HuH-7.5 (cell line): ENCODE results near the gene SDK2.
"Not testable (repeated sequence)": the region's sequence is repeated elsewhere in the genome, so short reads cannot be mapped to it uniquely, and the experiment has no call there.

Experiments
- DNase-seq: peaks from one replicate; pipeline ENCODE4 v3.0.0; 2011; ENCODE audit warnings: low spot score

Gene SDK2

DNA sequence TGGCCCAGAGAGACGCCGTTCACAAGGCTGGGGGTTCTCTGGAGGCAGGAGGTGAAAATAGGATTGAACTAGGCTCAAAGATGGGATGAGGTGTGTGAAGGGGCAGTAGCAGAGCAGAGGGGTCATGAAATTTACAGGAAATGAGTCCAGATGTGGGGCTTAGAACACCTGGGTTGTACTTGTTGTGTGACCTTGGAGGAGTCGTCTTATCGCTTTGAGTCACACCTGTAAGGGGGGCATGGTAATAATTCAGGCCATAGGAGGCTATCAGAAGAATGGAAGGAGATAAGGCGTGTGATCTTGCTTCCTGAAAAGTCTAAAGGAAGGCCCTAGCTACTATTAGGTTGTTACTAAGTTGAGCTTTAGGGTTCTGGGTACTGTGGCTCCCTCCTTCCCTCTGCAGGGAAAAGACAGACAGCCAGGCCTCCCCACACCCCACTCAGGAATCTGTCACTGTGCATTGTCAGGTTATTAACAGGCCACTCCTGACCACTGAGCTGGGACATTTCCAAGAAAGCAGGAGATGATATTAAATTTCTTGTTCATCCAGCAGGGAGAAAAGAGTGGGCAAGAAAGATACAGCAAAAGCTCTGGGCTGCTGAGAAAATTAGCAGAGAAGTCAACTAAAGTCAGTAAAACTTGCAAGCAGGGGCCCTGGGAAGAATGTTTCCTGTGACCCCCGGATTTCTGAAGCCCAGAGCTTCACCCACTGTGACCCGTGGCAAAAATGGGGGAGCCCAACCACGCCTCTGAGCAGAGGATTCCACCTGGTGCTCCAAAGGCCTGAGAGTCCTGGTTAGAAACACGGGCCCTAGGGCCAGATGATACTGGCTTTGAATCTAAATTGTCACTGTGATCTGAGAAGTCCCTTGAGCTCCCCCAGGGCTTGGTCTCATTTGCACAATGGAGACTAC, 326.5 kb downstream of the SDK2 start:
- no peak for DNase-seq

DNA sequence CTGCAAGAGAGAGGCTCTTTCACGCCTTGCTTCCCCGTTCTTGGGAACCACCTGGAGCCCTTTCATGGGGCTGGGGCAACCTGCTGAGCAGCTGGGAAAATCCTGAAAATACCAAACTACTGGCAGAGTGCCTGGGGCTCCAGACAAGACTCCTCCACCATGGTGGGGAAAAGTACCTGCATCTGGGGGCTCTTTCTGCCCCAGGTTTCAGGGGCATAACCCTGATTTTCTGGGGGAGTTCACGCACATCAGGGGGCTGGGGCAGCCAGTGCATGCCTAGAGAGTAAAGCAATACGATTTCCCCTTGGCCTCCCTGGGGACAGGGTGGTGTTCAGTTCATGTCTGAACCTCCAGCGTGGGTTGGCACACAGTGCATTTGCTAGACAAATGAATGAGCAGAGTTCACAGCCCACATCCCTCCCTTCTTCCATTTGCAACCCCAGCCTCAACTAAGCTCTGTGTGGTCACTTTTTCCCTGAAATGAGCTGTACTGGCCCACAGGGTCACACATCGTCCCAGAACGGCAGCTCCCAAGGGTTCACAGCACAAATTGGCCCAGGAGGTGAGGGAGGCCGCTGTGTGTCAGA, 327.2 kb downstream of the SDK2 start:
- DNase-seq = no peak

DNA sequence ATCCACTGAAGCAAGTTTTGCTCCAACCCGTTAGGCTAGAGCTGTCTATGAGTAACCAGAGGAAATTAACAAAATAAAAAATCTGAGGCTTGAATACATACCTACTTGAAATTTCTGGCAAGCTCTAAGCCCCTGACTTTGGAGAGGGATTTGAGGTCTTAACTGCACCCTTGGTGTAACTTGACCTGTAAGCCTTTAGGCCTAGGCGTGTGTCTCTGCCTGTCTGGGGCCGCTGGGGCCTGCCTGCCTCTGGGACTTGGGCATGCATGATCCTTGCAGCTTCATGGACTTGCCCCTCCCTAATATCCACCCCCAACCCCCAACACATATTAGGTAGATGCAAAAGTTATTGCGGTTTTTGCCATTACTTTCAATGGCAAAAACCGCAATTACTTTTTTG, 328.8 kb downstream of the SDK2 start:
- DNase-seq = no peak

DNA sequence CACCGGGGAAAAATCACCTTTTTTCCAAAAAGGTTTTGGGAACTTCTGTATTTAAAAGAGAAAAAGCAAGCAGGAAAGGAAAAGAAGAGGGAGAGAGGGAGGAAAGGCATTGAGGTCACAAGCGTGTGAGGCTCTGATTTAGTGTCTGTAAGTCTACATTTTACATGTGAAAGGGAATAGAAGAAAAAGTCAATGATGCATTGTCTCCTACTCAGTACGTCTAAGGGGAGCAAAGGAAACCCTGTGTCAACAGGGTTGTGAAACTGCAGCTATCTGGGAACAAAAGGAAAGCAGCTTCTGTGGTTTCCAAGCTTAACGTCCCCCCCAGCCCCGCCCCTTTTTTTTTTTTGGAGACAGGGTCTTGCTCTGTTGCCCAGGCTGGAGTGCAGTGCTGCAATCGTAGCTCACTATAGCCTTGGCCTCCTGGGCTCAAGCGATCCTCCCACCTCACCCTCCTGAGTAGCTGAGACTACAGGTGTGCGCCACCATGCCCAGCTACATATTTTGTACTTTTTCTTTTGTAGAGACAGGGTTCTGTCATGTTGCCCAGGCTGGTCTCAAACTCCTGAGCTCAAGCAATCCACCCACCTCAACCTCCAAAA, 330.6 kb downstream of the SDK2 start:
- no peak for DNase-seq

DNA sequence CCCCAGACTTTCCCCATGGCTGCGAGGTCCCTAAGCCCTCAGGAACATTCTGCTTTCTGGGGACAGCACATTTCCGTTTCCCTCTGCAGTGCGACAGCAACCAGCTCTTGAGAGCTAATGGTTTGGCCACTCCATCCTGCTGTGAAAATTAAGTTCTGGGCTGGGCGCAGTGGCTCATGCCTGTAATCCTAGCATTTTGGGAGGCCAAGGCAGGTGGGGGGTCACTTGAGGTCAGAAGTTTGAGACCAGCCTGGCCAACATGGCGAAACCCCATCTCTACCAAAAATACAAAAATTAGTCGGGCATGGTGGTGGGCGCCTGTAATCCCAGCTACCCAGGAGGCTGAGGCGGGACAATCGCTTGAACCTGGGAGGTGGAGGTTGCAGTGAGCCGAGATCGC, 331.4 kb downstream of the SDK2 start:
- not testable (repeated sequence) for DNase-seq

DNA sequence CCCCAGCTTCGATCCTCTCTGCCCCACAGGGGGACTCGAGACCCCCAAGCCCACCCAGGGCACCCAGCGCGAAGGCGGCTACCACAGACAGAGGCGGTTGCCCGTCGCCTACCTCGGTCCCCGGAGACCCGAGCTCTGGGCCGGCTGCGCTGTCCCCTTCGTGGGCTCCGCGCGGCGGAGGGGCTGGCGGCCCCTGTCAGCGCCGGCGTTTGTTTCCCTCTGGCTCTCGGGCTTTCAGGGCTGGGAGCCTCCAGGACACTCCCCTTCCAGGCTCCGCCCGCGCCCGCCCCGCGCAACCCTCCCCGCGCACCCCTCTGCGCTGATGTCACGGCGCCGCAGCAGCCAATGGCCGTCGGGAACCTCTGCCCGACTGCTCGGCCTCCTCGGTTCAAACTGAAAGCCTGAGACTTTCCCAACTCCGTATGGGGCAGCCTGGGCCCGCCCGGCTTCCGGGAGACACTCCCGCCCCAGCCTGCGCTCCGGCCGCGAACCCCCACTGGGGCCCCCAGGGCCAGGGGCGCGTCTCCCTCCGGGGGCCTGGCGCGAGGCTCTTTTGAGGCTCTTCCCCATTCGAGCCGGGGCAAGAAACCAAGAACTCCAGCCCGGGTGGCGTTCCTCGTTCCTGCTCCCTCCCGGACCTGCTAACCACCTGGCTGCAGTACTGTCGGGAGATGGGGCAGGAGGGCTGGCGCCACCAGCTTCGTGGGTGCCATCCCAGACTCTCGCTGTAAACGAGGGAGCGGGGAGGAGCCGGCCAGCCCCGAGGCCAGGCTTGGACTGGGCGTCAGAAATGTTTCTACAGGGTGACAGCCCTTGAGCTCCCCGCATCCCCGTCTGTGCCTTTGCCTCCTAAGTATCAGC, 332.2 kb downstream of the SDK2 start, which contains the start of gene CDC42EP4:
TSS of gene CDC42EP4 (minus strand) at position 221 of the 861 bp plus-strand sequence. CDS start 25,501 bp downstream, outside the sequence.
- DNase-seq = peak; percentile 78

DNA sequence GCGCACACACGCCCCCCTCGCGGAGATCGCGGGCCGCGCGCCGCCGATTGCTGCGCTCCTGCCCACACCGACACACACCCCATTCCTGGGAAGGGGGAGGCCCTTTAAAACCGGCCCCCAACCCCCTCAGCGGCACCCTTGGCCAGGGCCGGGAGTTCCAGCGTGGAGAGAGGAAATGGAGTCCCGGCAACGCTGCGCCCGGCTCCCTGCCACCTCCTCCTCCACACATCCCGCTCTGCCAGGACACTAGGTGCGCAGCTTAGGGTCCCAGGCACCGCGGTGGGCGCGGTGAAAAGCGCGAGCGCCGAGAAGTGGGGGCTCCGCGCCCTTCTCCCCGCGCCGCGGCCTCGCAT, 332.8 kb downstream of the SDK2 start:
- no peak for DNase-seq

DNA sequence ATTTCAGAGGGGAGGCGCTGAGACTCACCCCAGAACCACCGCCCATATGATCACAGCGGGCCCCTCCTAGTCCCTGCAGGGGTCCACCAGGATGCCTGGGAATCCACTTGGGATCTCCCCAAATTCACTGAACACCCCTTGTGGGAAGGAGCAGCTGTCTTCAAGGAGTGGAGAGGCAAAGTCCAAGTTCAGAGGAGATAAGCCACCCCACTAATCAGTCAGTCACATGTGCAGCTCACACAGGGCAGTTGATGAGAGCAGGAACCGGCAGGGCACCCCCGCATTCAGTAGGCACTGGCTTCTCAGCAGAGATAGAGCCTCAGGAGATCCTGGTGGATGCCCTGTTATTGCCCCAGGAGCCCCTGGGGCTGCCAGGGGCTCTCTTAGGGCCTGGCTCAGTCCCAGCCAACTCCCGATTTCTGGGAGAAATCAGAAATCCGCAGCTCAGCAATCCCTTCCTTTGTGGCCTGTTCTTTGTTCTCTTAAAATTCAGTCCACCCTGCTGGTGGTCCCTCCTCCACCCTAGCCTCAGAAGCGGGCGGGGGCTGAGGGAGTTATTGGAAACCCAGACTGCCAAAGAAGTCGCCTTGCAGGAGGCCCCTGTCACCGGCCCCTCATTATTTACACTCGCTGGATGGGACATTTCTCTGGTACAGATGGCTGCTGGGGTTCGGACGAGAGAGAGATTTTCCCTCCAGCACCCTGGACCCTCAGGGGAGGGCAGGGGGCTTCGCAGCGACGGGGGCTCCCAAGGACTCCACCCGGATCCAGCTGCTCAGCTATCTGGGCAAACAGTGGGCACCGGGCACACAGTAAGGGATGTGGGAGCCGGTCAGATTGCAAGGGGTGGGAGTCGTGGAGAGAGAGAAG, 334.3 kb downstream of the SDK2 start:
- no peak for DNase-seq

DNA sequence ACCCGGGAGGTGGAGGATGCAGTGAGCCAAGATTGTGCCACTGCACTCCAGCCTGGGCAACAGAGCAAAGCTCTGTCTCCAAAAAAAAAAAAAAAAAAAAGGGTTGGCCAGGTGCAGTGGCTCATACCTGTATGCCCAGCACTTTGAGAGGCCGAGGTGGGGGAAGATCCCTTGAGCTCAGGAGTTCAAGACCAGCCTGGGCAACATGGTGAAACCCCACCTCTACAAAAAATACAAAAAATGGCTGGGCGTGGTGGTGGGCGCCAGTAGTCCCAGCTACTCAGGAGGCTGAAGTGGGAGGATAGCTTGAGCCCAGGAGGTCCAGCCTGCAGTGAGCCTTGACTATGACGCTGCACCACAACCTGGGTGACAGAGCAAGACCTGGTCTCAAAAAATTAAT, 335.3 kb downstream of the SDK2 start:
- not testable (repeated sequence) for DNase-seq

DNA sequence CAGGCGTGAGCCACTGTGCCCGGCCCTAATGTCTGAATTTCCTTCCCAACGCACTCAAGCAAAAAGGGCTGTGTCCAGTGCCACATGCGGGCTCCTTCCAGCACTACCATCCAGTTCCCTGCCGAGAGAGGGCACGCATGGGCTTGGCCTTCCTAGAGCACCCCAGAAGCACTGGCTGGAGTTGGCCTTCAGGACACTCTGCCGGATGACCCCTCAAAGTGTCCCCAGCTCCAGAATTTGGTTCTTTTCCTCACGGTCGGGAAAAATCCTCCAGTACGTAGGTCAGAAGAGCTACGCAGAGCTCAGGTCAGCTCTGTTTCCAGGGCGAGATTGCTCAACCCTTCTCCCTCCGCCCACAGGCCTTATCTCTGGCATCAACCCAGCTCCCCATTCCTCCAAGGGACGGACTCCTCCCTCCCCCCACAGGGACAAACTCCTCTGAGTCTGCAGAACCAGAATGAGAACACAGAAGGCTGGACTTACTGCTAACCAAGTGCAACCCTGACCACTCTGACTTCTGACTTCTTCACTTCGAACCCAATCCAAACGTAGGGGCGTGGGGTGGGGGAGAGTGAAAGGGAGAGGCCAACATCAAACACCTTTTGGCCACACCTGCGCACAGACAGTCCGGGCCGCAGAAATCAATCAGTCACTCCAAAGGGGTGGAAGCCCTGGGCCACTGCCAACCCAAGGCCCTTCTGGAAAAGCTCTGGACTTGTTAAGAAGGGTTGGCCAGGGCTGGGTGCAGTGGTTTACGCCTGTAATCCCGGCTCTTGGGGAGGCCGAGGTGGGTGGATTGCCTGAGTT, 336.0 kb downstream of the SDK2 start:
- peak; percentile 68 for DNase-seq

DNA sequence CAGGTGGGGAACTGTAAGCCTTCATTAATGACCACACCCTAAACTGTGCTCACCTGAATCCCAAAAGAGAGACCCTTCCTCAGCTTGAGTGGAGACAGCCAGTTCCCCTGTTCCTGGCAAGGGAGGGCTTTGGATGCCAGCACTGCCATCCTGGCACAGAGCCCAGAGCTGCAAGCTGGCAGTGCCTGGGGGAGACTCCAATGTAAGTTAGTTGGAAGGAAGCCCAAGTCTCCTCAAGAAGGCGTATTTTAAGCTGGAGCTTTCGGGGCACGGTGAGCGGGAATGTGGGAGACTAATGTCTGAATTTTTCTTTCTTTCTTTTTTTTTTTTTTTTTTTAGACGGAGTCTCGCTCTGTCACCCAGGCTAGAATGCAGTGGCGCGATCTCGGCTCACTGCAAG, 337.1 kb downstream of the SDK2 start:
- DNase-seq = no peak

DNA sequence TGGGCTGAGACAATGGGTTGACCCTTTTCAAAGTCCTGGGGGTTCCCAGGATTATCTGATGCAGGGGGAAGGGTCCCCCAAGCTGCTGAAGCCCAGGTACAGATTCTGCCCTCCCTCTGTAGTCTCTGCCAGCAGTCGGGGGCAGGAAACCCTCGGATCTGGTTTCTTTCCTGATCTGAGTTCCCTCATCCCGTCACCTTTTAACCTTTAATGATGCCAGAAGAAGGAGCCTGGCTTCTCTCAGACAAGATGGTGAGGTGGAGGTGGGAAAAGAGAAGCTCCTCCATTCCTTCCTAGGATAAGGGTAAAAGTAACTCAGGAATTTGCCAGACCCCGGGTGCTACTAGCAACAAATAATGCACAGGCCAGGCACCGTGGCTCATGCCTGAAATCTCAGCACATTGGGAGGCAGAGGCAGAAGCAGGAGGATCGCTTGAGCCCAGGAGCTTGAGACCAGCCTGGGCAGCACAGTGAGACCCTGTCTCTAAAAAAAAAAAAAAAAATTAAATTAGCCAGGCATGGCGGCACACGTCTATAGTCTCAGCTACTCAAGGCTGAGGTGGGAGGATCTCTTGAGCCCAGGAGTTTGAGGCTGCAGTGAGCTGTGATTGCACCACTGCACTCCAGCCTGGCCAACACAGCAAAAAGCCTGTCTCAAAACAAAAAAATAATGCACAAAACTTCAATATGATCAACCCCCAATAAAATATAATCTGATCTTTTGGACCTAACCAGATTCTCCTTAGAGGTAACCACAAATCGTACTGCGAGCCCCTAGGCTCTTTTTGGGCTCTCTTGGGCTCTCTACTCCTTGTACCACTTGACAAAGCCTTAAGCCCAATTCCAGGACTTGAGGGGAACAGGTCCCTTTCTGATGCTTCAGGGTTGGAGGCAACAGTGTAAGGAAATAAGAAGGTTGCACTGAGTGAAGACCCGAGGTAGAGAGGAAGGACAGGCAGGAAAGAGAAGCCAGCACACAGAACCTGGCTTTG, 338.1 kb downstream of the SDK2 start:
- no peak for DNase-seq

DNA sequence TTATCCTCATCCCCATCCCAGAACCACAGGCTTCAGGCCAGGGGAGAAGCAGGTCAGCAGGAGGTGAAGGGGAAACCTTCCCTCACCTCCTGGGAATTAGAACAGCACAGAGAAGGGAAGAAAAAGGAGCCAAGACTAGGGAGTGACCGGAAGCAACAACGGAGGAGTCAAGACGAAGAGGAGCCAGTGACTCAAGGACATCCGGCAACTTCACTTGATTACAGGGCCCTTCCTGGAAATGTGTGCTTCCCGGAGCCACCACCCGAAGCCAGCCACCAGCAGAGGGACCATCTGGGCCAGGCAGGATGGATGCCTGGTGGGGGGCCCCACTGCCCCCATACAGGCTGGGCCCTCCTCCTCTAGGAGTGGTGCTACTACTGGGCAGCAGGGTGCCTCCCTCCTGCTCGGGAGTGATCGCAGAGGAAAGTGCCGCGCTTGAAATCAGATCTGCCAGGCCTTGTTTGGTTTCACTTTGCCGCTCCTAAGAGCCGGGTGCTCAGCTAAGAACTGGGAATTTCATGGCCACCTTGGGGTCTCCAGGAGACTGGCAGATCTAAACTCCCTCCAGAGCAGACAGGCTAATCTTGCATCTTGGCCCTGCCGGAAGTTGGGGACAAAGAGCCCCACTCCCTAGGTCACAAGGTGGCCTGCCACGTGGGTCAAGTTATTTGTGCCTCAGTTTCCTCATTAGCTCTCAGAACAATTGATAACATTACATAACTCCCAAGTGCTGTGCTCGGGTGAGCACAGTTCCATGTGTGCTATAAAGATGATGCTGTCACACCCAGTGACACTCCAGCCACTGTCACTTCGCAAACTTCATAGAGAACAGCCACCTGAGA, 339.1 kb downstream of the SDK2 start:
- no peak for DNase-seq

DNA sequence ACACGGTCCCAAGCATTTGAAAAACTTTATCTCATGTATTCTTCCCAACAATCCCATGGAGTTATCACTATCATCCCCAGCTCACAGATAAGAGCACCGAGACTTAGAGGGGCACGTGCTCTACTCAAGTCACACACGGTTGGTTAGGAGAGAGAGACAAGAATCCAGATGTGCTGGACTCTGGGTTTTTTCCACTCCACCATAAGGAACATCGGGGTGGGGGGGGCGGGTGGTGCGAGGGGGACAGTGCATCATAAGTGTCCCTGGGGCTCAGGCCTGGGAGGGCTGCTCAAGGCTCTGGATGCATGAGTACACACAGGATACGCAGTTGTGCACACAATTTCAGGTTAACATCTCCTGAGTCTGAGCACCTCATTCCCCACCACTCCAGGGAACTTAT, 339.8 kb downstream of the SDK2 start:
- DNase-seq = no peak

DNA sequence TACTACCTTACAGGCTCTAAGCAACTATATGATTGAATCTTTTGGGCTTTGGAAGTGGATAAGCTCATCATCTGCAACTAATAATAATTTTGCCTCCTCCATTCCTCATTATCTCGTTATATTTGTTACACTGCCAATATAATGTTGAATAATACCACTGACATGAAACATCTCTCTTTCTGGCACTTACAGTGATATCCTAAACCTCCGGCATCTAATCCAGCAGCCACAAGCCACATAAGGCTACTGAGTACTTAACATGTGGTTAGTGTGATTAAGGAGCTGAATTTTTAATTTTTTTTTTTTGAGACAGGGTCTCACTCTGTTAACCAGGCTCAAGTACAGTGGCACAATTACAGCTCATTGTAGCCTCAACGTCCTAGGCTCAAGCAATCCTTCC, 342.1 kb downstream of the SDK2 start:
- DNase-seq = no peak

DNA sequence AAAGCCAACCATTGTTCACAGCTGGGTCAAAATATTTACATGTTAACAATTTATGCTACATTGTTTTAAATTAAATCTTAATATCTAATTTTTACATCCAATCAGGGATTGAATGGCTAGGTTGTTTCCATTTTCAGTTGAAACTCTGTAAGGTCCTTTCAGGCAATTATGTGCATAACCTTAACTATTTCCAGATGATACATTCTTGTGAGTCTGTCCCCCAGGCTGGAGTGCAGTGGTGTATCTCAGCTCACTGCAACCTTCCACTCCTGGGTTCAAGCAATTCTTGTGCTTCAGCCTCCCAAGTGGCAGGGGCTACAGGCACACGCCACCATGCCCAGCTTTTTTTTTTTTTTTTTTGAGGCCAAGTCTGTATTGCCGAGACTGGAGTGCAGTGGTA, 342.9 kb downstream of the SDK2 start:
- DNase-seq = no peak

DNA sequence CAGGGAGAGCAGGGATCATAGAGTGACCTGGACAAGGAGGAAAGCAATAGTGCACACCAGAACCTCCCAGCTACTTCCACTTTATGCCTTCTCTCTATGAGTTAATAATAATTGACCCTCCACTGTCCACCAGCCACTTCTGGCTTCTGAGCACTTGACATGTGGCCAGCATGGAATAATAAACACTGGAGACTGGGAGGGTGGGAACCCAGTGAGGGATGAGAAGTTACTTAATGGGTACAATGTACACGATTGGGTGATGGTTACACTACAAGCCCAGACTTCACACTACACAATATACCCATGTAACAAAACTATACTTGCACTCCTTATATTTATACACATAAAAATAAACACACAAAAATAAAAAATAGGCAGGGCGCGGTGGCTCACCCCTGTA, 343.9 kb downstream of the SDK2 start:
- DNase-seq = no peak
